WTC11 (cell line): ENCODE measurements around the gene XPOT.

Experiments used
- ATF3 ChIP-seq: sonication (generic); formaldehyde crosslinking; conservative IDR thresholded peaks from 2 replicates; pipeline ENCODE4 v1.8.1; 2022; ENCODE audit warnings: mild to moderate bottlenecking, missing genetic modification reagents
- CTCF ChIP-seq: fragments of 200-600 bp; IDR thresholded peaks from 2 replicates; pipeline ENCODE4 v1.8.0; 2022; ENCODE audit warnings: antibody characterized with exemption
- E2F5 ChIP-seq: sonication (generic); formaldehyde crosslinking; IDR thresholded peaks from 2 replicates; pipeline ENCODE4 v1.8.1; 2022; ENCODE audit warnings: mild to moderate bottlenecking, moderate library complexity, missing genetic modification reagents
- FOXJ3 ChIP-seq: sonication (generic); formaldehyde crosslinking; IDR thresholded peaks from 2 replicates; pipeline ENCODE4 v1.9.0; 2021; ENCODE audit warnings: missing genetic modification reagents, mild to moderate bottlenecking, borderline replicate concordance
- MAX ChIP-seq: sonication (generic); formaldehyde crosslinking; IDR thresholded peaks from 2 replicates; pipeline ENCODE4 v1.8.0; 2022; ENCODE audit warnings: mild to moderate bottlenecking, missing genetic modification reagents
- TCF7 ChIP-seq: sonication (generic); formaldehyde crosslinking; IDR thresholded peaks from 2 replicates; pipeline ENCODE4 v1.8.0; 2022; ENCODE audit warnings: mild to moderate bottlenecking, low read depth, missing genetic modification reagents, moderate library complexity
- USF2 ChIP-seq: sonication (generic); formaldehyde crosslinking; IDR thresholded peaks from 2 replicates; pipeline ENCODE4 v1.8.1; 2023; ENCODE audit warnings: mild to moderate bottlenecking, missing genetic modification reagents, moderate library complexity

- TF ChIP-seq CTCF (no peak), ATF3 (CRISPR knock-in tag) (no peak), E2F5 (CRISPR knock-in tag) (no peak), FOXJ3 (CRISPR knock-in tag) (no peak), TCF7 (CRISPR knock-in tag) (no peak), USF2 (no peak), MAX (CRISPR knock-in tag) (no peak)
These were observed 35.9 kb downstream of the XPOT start for GRCh38 chr12:64440100-64440499.
